HCT116 (cell line): Measurements from ENCODE around the gene GPR151.

Source experiments
- CTCF ChIP-seq, 3 experiments: fragments of 200-600 bp in 1 of 3; sonication (generic) in 1 of 3; IDR thresholded peaks in 2 of 3; conservative IDR thresholded peaks in 1 of 3; 2 replicates each; pipeline ENCODE4 v1.5.1; 2012 to 2017; ENCODE audit warnings: low read depth in 2 of 3, low read length in 2 of 3, antibody characterized with exemption in 1 of 3, borderline replicate concordance in 1 of 3, control low read depth in 1 of 3, mild to moderate bottlenecking in 1 of 3, mixed read lengths in 1 of 3, mixed run types in 1 of 3, moderate library complexity in 1 of 3; ENCODE audit not compliant: insufficient read depth in 1 of 3
- EZH2 ChIP-seq: fragments of 200-600 bp; sonication (generic); IDR thresholded peaks from 2 replicates; pipeline ENCODE4 v1.6.1; 2017; ENCODE audit warnings: antibody characterized with exemption, mixed run types
- EZH2phosphoT487 ChIP-seq: fragments of 200-600 bp; IDR thresholded peaks from 2 replicates; pipeline ENCODE4 v1.6.1; 2018; ENCODE audit warnings: antibody characterized with exemption, borderline replicate concordance
- JUND ChIP-seq: IDR thresholded peaks from 2 replicates; pipeline ENCODE4 v1.6.1; 2012
- MAX ChIP-seq: IDR thresholded peaks from 2 replicates; pipeline ENCODE4 v1.6.1; 2012
- POLR2A ChIP-seq: IDR thresholded peaks from 2 replicates; pipeline ENCODE4 v1.7.0; 2011; ENCODE audit warnings: borderline replicate concordance; ENCODE audit not compliant: insufficient read depth, insufficient read length; ENCODE audit errors: extremely low read depth
- POLR2AphosphoS5 ChIP-seq: IDR thresholded peaks from 2 replicates; pipeline ENCODE4 v1.6.1; 2011; ENCODE audit warnings: mild to moderate bottlenecking, low read depth, low read length, moderate library complexity
- RAD21 ChIP-seq: IDR thresholded peaks from 2 replicates; pipeline ENCODE4 v1.6.1; 2012; ENCODE audit warnings: low read depth, mild to moderate bottlenecking
- REST ChIP-seq: IDR thresholded peaks from 2 replicates; pipeline ENCODE4 v1.6.1; 2012; ENCODE audit warnings: low read depth
- SIN3A ChIP-seq: IDR thresholded peaks from 2 replicates; pipeline ENCODE4 v1.6.1; 2012; ENCODE audit warnings: low read depth
- YY1 ChIP-seq: IDR thresholded peaks from 2 replicates; pipeline ENCODE4 v1.6.1; 2011; ENCODE audit warnings: low read length, low read depth, moderate library complexity, mild to moderate bottlenecking; ENCODE audit not compliant: insufficient replicate concordance; ENCODE audit errors: extremely low read depth
- ZFX ChIP-seq: fragments of 450-650 bp; IDR thresholded peaks from 2 replicates; pipeline ENCODE4 v1.6.1; 2017
- ZNF274 ChIP-seq: fragments of 200-500 bp; sonication (Bioruptor generic); IDR thresholded peaks from 2 replicates; pipeline ENCODE4 v1.6.1; 2014; ENCODE audit warnings: mild to moderate bottlenecking, low read depth, low read length, inconsistent platforms

- TF ChIP-seq ZFX (no peak), POLR2A (no peak), RAD21 (no peak), REST (no peak), CTCF (IDR thresholded peaks at IDR 0.05 in 2 of 3, conservative IDR thresholded peaks at IDR 0.05 in 1 of 3; ENCODE audit: borderline replicate concordance in 1 of 3, insufficient read depth in 1 of 3, low read depth in 2 of 3, low read length in 2 of 3) (no peak), YY1 (no peak), EZH2phosphoT487 (no peak), POLR2AphosphoS5 (no peak), JUND (no peak), EZH2 (no peak), ZNF274 (no peak), SIN3A (no peak), MAX (no peak)
Observed at GRCh38 chr5:146523698-146524097, 7.7 kb upstream of the GPR151 start.
